Measurements from ENCODE around the gene LRRC63.

- TF ChIP-seq FOXM1 (IDR thresholded peaks at IDR 0.05; ENCODE audit: borderline replicate concordance), result no peak
- no peak for TF ChIP-seq ELF4 (IDR thresholded peaks at IDR 0.05)
- TF ChIP-seq TARDBP (IDR thresholded peaks at IDR 0.05), result no peak
Observed at GRCh38 chr13:46296115-46296822, 84.5 kb downstream of the LRRC63 start.
